WI38 (cell line): ENCODE measurements around the gene NMBR.
"Not testable (repeated sequence)": the region's sequence is repeated elsewhere in the genome, so short reads cannot be mapped to it uniquely, and the experiment has no call there.

Experiments
- H3K4me3 ChIP-seq: 2 replicates; pipeline ENCODE4 v1.5.1; 2011; ENCODE audit warnings: low read depth, mild to moderate bottlenecking, control low read depth, low read length
- CTCF ChIP-seq: IDR thresholded peaks from 2 replicates; pipeline ENCODE4 v1.5.1; 2012; ENCODE audit warnings: low read depth, mild to moderate bottlenecking, control low read depth, low read length

NMBR gene

GRCh38 chr6:142087950-142088857 is 58.7 kb downstream of the NMBR start:
- TF ChIP-seq CTCF, result no peak

GRCh38 chr6:142079130-142079529 is 67.8 kb downstream of the NMBR start:
- no peak overlapping the region for H3K4me3 ChIP-seq
- TF ChIP-seq CTCF, result no peak

More at GRCh38 chr6:142087950-142088857, 58.7 kb downstream of the NMBR start:
- no peak overlapping the region for H3K4me3 ChIP-seq

- H3K4me3 ChIP-seq, result no peak overlapping the region
- TF ChIP-seq CTCF, result no peak
These were observed 71.3 kb downstream of the NMBR start for GRCh38 chr6:142075516-142076101.

GRCh38 chr6:142074516-142074915 is 72.4 kb downstream of the NMBR start:
- no peak for TF ChIP-seq CTCF
- H3K4me3 ChIP-seq, result no peak overlapping the region

- TF ChIP-seq CTCF, result no peak
- H3K4me3 ChIP-seq, result no peak overlapping the region
These were observed 74.9 kb downstream of the NMBR start for GRCh38 chr6:142071981-142072380.

GRCh38 chr6:142068416-142068815 is 78.5 kb downstream of the NMBR start:
- no peak for TF ChIP-seq CTCF
- no peak overlapping the region for H3K4me3 ChIP-seq

GRCh38 chr6:142062861-142063260 is 84.1 kb downstream of the NMBR start:
- not testable (repeated sequence) for H3K4me3 ChIP-seq
